Hepatic stellate cell (primary cell): ENCODE measurements around the gene SLC16A6.
"Not testable (repeated sequence)": the region's sequence is repeated elsewhere in the genome, so short reads cannot be mapped to it uniquely, and the experiment has no call there.

Experiments
- DNase-seq: peaks from one replicate; pipeline ENCODE4 v3.0.0; 2011; ENCODE audit warnings: low spot score

SLC16A6 gene

DNA sequence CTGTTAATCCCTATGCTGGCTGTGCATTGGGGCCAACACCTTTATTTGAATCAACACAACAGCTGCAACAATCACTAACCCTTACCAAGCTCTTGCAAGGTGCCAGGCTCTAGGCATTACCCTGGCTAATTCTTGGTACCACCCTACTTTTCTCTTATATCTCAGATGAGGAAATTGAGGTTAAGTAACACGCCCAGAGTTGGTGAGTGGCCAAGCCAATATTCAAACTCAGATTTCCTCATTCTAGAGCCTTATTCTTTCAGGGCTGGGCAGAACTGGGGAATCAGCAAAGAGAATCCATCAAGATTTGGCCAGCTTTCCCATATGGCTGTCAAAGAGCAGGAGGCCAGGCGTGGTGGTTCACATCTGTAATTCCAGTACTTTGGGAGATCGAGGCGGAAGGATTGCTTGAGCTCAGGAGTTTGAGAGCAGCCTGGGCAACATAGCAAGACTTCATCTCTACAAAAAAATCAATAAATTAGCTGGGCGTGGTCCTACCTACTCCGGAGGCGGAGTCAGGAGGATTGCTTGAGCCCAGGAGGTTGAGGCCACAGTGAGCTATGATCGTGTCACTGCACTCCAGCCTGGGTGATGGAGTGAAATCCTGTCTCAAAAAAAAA lies 24.1 kb upstream of the SLC16A6 start:
- DNase-seq: no peak

DNA sequence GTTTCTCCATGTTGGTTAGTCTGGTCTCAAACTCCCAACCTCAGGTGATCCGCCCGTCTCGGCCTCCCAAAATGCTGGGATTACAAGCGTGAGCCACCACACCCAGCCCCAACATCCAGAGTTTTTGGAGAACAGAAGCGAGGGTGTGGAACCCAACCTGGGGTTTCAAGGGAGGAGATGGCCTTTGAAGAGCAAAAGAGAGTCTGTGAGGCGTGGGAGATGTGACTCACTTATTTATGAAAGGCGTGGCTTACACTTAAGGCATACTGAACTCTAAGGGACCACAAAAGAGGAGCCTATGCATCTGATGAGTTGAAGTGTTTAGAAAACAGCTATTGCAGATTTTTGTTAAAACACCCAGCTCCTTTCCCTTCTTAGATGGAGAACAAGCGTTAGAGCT lies 19.2 kb upstream of the SLC16A6 start:
- DNase-seq: no peak

DNA sequence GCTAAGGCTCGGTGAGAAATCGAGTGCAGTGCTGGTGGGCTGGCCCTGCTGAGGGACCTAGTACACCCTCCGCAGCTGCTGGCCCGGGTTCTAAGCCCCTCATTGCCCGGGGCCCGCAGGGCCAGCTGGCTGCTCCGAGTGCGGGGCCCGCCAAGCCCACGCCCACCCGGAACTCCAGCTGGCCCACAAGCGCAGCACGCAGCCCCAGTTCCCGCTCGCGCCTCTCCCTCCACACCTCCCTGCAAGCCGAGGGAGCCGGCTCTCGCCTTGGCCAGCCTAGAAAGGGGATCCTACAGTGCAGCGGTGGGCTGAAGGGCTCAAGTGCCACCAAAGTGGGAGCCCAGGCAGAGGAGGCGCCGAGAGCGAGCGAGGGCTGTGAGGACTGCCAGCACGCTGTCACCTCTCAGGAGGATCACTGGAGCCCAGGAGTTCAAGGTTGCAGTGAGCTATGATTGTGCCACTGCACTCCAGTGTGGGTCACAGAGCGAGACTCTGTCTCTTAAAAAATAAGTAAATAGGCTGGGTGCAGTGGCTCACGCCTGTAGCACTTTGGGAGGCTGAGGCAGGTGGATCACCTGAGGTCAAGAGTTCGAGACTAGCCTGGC lies 18.2 kb upstream of the SLC16A6 start:
- not testable (repeated sequence) for DNase-seq

DNA sequence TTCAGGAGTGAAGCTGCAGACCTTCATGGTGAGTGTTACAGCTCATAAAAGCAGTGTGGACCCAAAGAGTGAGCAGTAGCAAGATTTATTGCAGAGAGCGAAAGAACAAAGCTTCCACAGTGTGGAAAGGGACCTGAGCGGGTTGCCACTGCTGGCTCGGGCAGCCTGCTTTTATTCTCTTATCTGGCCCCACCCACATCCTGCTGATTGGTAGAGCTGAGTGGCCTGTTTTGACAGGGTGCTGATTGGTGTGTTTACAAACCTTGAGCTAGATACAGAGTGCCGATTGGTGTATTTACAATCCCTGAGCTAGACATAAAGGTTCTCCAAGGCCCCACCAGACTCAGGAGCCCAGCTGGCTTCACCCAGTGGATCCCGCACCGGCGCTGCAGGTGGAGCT lies 17.6 kb upstream of the SLC16A6 start:
- DNase-seq: not testable (repeated sequence)

DNA sequence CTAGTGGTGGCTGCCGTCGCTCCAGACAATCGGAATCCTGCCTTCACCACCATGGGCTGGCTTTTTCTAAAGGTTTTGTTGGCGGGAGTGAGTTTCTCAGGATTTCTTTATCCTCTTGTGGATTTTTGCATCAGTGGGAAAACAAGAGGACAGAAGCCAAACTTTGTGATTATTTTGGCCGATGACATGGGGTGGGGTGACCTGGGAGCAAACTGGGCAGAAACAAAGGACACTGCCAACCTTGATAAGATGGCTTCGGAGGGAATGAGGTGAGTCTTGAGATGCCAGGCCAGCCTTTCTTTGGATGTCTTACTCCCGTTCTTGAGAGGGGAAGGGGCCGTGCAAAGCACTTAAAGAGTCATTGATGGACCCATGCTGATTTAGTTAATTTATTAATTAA lies 16.5 kb upstream of the SLC16A6 start:
- DNase-seq: no peak

DNA sequence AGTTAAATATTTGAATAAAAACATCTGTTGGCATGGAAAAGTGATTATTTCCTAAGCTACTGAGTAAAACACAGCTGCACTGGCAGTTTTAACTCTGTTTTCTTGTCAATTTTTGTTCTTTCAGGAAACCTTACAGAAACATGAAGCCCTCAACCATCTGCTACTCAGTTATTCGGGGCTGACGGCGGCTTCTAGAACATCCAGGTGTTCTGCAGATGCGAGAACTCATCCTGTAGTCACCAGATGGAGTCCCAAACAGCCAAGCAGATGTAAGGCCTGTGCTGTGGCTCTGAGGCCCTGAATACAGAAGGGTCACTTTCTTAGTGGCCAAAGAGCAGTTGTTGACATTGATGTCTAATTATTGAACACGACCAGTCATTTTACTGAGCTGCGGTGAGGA lies 15.9 kb upstream of the SLC16A6 start:
- no peak for DNase-seq

DNA sequence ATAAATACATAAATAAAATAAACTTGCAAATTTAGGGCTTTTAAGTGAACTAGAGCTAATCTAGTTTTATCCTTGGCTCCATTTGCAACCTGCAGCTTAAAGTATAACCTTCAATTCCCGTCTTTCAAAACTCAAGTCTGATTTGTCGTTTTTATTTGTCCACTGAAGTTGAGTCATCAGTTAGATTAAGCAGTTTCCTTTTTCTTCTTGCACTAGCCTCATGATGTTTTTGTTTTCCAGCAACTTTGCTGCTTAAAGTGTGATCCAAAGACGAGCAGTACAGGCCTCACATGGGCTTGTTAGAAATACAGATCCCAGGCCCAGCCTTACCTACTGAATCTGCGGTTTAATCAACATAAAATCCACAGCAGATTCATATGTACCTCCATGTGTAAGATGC lies 14.2 kb upstream of the SLC16A6 start:
- no peak for DNase-seq

DNA sequence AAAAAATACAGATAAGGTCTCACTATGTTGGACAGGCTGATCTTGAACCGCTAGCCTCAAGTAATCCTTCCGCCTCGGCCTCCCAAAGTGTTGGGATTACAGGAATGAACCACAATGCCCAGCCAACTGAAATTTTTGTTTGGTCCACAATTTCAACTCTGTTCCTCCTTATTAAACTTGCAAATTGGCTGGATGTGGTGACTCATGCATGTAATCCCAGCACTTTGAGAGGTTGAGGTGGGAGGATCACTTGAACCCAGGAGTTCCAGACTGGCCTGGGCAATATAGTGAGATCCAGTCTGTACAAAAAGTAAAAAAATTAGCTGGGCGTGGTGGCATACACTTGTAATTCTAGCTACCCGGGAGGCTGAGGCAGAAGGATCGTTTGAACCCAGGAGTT lies 13.8 kb upstream of the SLC16A6 start:
- DNase-seq: no peak

DNA sequence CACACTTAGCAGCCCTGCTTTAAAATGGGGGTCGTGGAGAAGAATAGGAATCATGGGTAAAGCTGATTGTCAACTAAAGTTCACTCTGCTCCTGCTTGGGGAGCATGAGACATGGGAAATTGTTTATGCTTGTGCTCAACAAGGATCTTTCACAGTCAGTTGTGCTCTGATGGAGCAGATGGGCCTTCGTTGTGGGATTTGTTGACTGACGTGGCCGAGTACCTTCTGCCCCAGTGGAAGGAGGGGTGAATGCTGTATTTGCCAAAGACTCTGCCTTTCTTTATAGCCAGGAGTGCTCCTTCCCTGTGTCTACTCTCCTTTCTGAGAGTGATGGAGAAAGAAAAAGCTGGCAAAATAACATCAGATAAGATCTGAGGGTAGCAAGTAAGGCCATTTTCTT lies 11.7 kb upstream of the SLC16A6 start:
- no peak for DNase-seq

DNA sequence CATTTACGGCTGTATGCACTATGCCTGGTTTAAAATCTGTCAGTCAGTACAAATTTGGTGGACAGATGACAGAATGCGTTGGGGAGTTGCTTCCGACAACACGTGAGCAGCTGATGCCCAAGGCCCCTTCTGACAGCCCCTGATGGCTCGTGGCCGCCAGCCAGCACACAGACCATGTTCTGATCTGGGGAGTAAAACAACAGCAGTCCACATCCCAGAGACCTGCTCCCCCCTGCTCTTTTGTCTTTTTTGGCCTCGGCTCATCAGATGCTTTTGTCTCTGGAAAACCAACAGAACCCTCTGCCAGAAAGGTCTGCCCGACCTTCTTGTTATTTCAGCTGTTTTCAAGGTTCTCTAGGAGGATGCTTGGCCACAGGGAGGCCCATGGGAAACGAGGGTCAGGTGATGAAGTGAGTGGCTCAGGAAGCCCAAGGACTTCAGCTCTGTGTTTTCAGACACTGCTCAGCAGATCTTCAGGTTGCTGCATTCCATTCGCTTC lies 11.2 kb upstream of the SLC16A6 start:
- no peak for DNase-seq

DNA sequence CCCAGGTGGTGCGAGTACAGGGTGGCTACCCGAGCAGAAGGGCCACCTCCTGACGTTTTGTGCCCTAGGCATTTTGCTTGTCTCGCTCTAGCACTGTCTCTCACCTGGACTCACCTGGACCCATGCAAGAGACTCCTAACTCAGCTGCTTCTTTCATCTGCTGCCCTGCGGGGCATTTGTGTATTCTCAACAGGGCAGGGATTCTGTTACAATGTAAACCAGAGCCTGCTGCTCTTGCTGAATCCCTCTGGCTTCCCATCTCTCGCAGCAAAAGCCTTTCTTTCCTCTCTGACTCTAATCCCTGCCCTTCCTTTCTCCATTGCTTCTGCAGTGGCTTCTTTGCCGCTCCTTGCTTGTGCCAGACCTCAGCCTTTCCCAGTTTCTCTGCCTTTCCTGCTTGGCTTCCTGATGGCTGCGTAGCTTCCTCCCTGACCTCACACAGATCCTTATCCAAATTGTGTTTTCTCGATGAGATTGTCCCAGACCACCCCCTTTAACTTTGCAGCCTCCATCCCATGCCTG lies 10.6 kb upstream of the SLC16A6 start:
- DNase-seq: no peak

DNA sequence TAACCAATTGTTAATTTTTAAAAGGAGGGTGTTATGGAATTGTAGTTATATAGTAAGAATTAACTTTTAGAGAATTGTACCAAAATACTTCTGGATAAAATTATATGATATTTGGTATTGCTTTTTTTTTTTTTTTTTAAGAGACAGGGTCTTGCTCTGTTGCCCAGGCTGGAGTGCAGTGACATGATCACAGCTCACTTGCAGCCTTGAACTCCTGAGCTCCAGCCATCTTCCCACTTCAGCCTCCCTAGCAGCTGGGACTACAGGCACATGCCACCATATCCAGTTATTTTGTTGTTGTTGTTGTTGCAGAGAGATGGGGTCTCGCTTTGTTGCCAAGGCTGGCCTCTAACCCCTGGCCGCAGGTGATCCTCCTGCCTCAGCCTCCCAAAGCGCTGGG lies 8.9 kb upstream of the SLC16A6 start:
- DNase-seq: no peak

DNA sequence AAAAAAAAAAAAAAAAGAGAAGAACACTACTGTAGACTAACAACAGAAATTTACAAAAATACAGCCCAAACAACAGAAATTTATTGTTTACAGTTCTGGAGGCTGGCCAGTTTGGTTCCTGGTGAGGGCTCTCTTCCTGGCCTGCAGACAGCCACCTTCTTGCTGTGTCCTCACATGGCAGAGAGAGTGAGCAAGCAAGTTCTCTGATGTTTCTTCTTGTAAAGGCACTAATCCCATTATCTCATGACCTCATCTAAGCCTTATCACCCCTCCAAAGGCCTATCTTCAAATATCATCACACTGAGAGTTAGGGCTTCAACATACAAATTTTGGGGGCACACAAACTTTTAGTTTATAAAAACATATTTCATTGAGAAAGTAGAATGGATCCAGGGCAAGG lies 7.7 kb upstream of the SLC16A6 start:
- no peak for DNase-seq

DNA sequence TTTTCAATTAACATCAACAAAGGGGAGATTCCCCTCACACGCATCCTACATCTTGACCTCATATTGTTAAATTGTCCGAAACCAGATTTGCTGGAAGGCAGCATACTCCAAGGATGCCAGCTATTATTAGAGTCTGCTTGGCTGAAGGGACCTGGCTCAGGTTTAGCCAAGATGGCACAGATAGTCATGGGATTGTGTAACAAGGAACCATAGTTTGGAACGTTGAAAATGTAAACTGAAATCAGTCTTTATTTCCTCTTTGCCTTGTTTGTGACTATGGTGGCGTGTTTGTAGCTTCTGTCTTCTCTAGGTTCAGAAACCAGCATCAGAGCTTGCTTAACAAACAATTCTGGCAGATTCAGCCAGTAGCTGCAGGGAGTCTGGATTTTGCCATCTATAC lies 6.3 kb upstream of the SLC16A6 start:
- DNase-seq: no peak

DNA sequence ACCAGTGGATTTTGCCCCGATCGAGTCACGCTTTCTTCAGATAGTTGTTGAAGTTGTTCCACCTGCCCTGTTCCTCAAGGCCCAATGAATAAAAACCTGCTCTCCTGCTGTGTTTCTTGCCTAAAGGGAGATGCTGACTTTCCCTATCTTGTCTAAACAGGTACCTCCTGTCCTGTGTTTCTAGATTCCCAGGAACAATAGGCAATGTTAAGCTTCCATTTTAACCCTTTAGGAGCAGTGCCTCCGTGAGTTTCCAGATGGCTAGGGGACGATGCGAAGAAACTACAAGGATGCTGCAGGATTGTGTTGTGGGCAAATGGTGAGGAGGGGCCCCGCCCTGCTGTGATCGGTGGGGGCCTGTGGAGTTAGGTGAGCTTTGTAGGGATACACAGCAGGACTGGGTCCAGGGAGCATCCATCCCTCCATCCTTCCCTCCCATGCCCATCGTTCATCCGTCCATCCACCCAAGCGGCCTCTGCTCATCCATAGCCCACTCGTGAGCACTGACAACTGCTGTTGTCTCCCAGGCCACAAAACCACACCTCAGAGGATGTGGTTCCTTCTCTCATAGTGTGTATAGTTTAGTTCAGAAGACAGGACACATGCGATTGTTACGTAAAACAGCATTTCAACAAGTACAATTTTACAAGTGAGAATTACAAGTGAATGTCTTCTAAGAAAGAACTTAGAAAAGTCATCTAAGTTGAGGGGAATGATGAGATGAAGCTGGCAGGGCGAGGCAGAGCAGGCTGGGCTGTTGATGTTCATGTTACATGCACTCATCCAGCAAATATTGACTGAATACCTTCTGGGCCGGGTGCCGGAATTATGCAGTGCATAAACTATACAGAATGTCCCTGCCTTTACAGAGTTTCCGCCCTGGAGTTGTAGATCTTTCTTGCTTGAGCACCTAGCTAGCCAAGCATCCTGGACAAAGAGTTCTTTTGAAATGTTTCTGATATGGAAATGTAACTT lies 5.6 kb upstream of the SLC16A6 start:
- no peak for DNase-seq

DNA sequence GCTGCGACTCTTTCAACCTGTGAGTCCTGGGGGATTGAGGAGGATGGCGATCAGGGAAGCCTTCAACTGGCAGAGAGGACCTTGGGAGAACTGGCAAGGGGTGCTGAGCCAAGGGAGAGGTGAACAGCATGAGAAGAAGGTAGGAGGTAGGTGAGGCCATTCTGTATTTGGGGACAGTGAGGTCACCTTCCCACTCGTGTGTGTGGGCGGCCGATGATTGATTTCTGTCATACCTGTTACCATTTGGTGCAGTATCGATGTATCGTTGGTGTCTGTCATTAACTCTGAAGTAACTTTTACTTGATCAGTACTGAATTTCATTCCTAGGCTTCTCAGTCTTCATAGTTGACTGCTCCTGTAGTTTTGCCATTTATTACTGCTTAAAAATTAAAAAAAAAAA lies 4.2 kb upstream of the SLC16A6 start:
- no peak for DNase-seq

DNA sequence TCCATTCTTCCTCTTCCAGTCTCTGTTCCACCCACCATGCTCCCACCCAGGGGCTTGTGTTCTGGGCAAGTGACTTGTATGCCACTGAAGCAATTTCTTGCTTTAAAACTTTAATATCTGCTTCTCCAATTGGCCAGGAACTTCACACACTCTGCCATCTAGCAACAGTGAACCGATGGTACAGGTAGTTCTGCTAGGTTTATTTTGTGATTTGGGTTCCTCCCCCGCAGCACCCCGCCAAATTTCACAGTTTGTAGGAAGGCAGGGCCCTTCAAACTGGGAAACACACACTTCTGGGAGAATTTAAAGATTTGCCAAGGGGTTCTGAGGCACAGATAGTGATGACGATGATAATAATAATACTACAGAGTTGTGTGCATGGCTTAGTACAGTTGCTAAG lies 3.7 kb upstream of the SLC16A6 start:
- no peak for DNase-seq

DNA sequence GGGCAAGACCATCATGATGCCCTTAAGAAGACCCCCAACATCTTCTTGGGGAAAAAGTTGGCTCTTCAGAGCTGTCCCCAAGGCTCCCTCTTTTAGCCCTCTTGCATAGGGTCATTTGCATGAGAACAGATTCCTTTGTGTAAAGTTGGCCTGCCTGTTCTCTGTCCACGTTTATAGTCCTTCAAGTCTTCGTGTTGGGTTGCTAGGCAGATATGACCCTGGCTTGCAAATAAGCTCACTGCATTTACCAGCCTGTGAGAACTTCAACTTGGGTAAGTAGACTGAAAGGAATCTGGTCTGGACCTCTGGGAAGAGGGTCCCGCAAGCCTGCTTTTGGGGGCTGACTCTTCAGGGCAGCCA lies 3.2 kb upstream of the SLC16A6 start:
- no peak for DNase-seq

DNA sequence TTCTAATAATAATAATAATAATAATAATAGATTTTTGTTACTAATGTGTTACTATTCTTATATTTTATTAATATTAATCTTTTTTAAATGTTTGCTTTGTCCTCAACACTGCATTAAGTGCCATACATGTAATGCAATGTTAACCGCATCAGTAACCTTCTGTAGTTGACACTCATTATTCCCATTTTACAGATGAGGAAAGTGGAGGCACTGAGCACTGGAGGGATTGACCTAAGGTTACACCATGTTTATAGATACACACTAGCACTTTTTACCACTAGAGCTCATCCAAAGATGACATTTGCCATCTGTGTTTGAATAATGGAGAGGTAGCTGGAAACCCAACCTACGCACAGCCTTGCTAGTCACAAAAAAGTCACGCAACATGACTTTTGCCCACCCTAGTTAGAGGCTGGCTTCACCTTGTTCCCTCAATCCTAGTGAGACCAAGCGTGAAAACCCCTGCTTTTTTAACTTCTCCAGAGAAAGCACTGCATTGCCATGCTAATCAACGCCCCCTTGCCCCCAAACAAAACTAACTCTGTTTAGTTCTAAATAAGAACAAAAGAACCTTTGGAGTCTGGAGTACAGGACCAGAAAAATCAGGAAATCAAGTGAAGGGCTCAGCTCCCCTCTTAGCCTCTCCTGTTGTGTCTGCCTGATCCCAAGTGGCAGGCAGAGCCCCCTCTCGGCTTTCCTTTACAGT lies 2.7 kb upstream of the SLC16A6 start:
- no peak for DNase-seq

DNA sequence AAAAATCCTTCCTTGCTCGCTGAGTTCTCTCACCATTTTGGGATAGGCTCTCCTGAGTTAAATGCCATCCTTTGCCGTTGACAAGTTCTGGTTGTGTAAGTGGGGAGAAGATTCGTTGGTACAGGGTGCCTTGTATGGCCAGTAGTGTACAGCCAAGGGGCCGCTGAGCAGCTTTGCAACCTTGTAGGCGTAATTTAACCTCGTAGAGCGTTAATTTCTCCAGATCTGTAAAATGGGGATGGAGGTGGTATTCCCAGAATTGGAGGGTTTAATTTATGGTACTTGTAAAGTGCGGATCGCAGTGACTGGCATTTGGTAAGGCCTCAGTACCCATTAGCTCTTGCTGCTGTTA lies 1.7 kb upstream of the SLC16A6 start:
- no peak for DNase-seq

DNA sequence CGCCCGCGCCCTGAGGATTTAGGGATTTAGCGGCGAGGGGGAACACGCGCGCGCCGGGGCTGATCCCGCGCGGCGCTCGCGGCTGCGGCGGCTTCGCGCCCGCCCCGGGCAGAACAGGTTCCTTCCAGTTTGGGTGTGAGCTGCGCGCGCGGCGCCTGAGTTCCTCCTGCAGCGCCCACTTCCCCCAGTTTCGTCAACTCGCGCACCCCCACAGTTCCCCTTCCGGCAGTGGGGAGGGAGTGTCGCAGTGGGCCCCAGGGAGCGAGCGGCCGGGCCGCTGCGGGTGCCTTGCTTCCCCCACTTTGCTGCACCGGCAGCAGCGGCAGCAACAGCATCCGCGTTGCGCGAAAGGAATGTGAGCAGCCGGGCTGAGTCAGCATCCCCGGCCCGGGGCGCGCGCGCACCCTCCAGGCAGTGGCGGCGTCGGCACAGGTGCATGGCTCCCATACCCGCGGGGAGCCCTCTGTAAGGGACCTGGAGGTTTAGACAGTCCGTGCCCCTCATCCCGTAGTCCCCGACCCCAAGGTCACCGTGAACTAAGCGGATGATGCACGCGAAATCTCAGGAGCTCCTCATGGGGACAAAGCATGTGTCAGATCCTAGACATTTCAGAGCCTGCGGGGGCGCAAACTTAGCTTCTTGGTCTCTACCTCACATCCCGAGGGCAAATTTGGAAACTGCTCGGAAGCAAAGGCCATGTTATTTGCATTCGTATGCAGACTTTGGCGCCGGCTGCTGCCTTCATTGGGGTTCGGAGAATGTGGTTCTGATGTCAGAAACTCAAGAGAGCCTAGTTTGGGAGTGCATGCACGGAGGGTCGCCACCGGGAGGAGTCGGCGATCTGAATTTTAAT lies 1.1 kb upstream of the SLC16A6 start:
- peak; percentile 86 for DNase-seq
